Osteoblast (primary cell): ENCODE data around the gene DGKZ. TPM values are rescaled to one million over a fixed set of nuclear protein-coding genes. Genes with fewer than 3 reads are reported as not detected.

Source experiments
- DNase-seq: peaks from one replicate; pipeline ENCODE4 v3.0.0; 2011; ENCODE audit warnings: low spot score, mixed read lengths; ENCODE audit not compliant: insufficient read length; ENCODE audit errors: missing footprints
- H2AFZ ChIP-seq: 2 replicates; pipeline ENCODE4 v1.6.0; 2011; ENCODE audit warnings: mild to moderate bottlenecking, low read length
- H3K27ac ChIP-seq: 2 replicates; pipeline ENCODE4 v1.5.1; 2011; ENCODE audit warnings: mild to moderate bottlenecking, low read depth, low read length, moderate library complexity
- H3K27me3 ChIP-seq: 2 replicates; pipeline ENCODE4 v1.6.0; 2012; ENCODE audit warnings: mild to moderate bottlenecking, control low read depth, inconsistent platforms, low read length, moderate library complexity; ENCODE audit not compliant: insufficient read depth
- H3K36me3 ChIP-seq: 2 replicates; pipeline ENCODE4 v1.5.1; 2011; ENCODE audit warnings: mild to moderate bottlenecking, low read length, control low read depth, moderate library complexity; ENCODE audit not compliant: insufficient read depth
- H3K4me1 ChIP-seq: 2 replicates; pipeline ENCODE4 v1.5.1; 2011; ENCODE audit warnings: mild to moderate bottlenecking, low read length, control low read depth, moderate library complexity; ENCODE audit not compliant: insufficient read depth
- H3K4me2 ChIP-seq: 2 replicates; pipeline ENCODE4 v1.6.0; 2011; ENCODE audit warnings: mild to moderate bottlenecking, low read length; ENCODE audit not compliant: insufficient read depth
- H3K4me3 ChIP-seq: fragments of 200-600 bp; sonication (generic); 3 replicates; pipeline ENCODE4 v1.5.1; 2012; ENCODE audit warnings: mild to moderate bottlenecking, low read length, inconsistent platforms; ENCODE audit not compliant: insufficient read depth
- H3K79me2 ChIP-seq: 2 replicates; pipeline ENCODE4 v1.6.0; 2012; ENCODE audit warnings: mild to moderate bottlenecking, low read length, control low read depth, inconsistent platforms; ENCODE audit not compliant: insufficient read depth
- H3K9me3 ChIP-seq: 2 replicates; pipeline ENCODE4 v1.5.1; 2011; ENCODE audit warnings: low read depth, low read length, control low read depth
- H4K20me1 ChIP-seq: 2 replicates; pipeline ENCODE4 v1.6.0; 2012; ENCODE audit warnings: mild to moderate bottlenecking, low read length, control low read depth; ENCODE audit not compliant: insufficient read depth
- total RNA-seq: library from RNA; depleted of rRNA; stranded (reverse); fragments of >200 nt; gene quantifications from 2 replicates; pipeline ENCODE4 v1.2.3, GENCODE V29; 2012
- TF ChIP-seq, protein P1 (sequence below): IDR thresholded peaks from 2 replicates; pipeline ENCODE4 v1.5.1; 2011; ENCODE audit warnings: mild to moderate bottlenecking, low read depth, low read length, moderate library complexity; ENCODE audit errors: extremely low read depth

DGKZ gene
- total RNA-seq, 1 donor: 52.5 TPM

DNA sequence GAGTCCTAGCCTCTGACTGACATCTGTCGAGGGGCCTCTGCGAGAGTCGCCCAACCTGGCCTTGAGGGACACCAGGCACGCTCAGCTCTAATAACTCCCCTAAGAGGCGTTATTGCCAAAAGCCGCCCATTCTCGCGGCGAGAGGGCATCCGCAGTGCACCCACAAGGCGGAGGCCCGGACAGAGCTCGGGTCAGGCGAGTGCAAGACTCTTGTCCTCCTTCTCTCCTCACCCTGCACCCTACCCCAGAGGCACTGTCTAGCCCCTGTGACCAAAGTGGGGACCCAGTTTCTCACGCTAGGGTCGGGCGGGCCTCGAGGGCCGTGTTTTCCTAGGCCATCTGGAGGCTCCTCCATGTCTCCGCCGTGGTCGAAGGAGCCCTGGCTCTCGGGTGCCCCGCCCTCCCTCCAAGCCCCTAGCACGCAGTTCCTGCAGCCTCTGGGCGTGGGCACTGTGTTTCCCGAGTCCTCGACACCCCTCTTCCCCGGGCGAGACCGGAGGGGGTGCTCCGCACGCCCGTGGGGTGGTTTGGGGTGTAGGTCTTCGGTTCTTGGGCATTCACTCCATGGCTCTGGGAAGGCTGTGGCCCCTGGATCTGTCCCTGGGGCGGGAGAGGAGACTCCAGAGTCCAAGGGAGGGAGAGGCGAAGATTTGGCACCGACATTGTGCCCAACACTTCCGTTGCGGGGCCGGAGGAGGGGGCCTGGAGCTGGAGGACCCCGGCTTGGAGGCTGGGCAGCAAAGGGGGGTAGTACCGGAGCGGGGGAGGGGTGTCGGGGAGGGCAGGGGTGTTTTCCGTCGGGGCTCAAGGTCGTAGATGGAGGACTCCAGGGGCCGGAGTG is 43.3 kb downstream of the DGKZ start:
- Histone ChIP-seq H3K4me3 (no peak overlapping the region), H3K4me2 (peak overlapping the region; percentile 78)
- peak; percentile 94 for DNase-seq

DNA sequence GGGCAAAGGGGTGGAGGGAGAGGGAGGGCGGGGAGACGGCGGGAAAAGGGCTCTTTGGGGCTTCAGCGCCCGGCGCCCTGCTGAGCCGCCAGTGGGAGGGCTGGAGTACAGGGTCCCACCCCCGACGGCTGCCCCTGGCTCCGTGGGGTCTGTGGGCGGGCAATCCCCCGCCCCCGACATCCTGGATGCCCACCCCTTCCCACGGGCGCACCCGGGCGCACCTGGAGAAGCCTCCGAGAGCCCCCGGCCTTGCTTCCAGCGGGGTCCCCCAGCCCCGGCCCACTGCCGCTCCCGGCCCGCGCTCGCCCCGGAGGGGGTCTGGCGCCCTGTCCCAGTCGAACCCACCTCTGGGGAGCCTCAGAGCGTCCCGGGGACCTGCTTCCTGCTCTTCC is 43.9 kb downstream of the DGKZ start:
- peak; percentile 90 for DNase-seq
- Histone ChIP-seq H3K79me2 (no peaks in the 10 kb centered on the region), H3K27me3 (peaks cover 45% of the 10 kb centered on the region), H3K4me1 (peaks cover 15% of the 10 kb centered on the region), H3K9me3 (no peaks in the 10 kb centered on the region), H3K4me2 (no peak overlapping the region), H3K27ac (no peak overlapping the region), H4K20me1 (peaks cover 26% of the 10 kb centered on the region), H3K36me3 (no peaks in the 10 kb centered on the region), H3K4me3 (no peak overlapping the region), H2AFZ (no peak overlapping the region)
- TF ChIP-seq, protein P1, sequence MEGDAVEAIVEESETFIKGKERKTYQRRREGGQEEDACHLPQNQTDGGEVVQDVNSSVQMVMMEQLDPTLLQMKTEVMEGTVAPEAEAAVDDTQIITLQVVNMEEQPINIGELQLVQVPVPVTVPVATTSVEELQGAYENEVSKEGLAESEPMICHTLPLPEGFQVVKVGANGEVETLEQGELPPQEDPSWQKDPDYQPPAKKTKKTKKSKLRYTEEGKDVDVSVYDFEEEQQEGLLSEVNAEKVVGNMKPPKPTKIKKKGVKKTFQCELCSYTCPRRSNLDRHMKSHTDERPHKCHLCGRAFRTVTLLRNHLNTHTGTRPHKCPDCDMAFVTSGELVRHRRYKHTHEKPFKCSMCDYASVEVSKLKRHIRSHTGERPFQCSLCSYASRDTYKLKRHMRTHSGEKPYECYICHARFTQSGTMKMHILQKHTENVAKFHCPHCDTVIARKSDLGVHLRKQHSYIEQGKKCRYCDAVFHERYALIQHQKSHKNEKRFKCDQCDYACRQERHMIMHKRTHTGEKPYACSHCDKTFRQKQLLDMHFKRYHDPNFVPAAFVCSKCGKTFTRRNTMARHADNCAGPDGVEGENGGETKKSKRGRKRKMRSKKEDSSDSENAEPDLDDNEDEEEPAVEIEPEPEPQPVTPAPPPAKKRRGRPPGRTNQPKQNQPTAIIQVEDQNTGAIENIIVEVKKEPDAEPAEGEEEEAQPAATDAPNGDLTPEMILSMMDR: no peak

More for the DNA sequence above, 43.3 kb downstream of the DGKZ start:
- TF ChIP-seq, protein P1: no peak
- H3K27me3 ChIP-seq: peaks cover 45% of the 10 kb centered on the region
- H3K4me1 ChIP-seq: peaks cover 15% of the 10 kb centered on the region
- H3K36me3 ChIP-seq: no peaks in the 10 kb centered on the region
- no peak overlapping the region for H3K27ac ChIP-seq
- no peaks in the 10 kb centered on the region for H3K9me3 ChIP-seq
- H3K79me2 ChIP-seq: no peaks in the 10 kb centered on the region
- no peak overlapping the region for H2AFZ ChIP-seq
- peaks cover 23% of the 10 kb centered on the region for H4K20me1 ChIP-seq

DNA sequence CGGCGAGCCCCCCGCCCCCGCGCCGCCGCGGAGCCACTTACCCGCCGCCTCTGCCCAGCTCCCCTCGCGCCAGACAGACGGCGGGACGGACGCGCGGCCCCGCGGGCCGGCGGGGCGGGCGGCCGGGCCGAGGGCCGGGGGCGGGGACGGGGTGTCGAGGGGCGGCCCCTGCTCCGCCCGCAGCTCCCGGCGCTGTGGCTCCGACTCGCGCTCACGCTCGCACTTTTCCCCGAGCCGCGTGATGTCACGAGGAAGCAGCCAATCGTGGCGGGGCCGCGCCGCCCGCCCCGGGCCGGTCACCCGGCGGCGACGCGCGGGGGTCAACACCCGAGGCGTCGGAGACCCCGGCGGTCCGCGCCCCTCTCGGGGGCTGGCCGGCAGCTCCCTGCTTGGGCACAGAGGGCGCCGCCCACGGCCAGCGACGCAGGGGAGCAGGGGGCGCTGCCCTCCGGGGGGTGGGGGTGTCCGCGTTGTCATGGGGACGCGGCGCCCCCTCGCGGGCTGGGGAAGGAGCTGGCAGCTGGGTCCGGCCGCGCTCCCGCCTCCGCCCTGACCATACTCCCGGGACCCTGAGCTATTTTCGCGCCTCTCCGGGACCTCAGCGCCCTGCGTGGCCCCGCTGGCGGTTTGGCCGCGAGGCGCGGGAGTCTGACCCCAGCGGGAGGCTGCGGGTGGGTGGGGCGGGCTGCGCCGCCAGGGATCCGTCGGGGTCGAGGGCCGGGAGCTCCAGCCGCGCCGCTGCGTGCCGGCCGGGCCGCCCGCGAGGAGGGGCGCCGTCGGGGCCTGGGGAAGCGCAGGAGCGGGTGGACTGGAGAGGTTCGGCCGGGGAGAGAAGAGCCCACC is 44.5 kb downstream of the DGKZ start, which contains the start of gene CHRM4:
Gene CHRM4 (minus strand): TSS at position 199 of the 843 bp plus-strand sequence. CDS start 5,219 bp downstream, outside the sequence.
- H3K79me2 ChIP-seq: no peaks in the 10 kb centered on the region
- peaks cover 45% of the 10 kb centered on the region for H3K27me3 ChIP-seq
- DNase-seq: peak; percentile 96
- H4K20me1 ChIP-seq: peaks cover 30% of the 10 kb centered on the region
- H3K4me2 ChIP-seq: peak within 1 kb of the TSS; percentile 79
- H3K9me3 ChIP-seq: no peaks in the 10 kb centered on the region
- H2AFZ ChIP-seq: no peak within 1 kb of the TSS
- peaks cover 15% of the 10 kb centered on the region for H3K4me1 ChIP-seq
- H3K27ac ChIP-seq: no peak within 1 kb of the TSS
- TF ChIP-seq, protein P1: peak; percentile 8
- peak within 1 kb of the TSS; percentile 64 for H3K4me3 ChIP-seq
- H3K36me3 ChIP-seq: no peaks in the 10 kb centered on the region
